HCT116 (cell line): ENCODE data around the gene KISS1R. TPM values are rescaled to one million over a fixed set of nuclear protein-coding genes. Genes with fewer than 3 reads are reported as not detected.

Source experiments
- ATAC-seq: fragments of 200-7000 bp; cut with Tn5 transposase; 2 replicates; pipeline ENCODE4 v1.9.1; 2020; ENCODE audit warnings: mild to moderate bottlenecking, moderate library complexity
- BruUV-seq: library from RNA; stranded (reverse); fragments of 400-500 nt; replicated peaks from 2 replicates; lab custom pipeline; 2021; lab: Mats Ljungman, UMichigan
- CTCF ChIA-PET: fragments of 300-600 bp; sonication (Branson Sonifier 250); formaldehyde crosslinking; loops from one replicate; lab custom pipeline; 2021; ENCODE audit warnings: antibody characterized with exemption; lab: Charles Lee
- POLR2A ChIA-PET: fragments of 300-600, 350-600 bp; sonication (Branson Sonifier 250); formaldehyde crosslinking; loops from one replicate; lab custom pipeline; 2021; ENCODE audit warnings: antibody characterized with exemption; lab: Charles Lee
- RAD21 ChIA-PET, 2 experiments: fragments of 300-600 bp; sonication (Branson Sonifier 250); formaldehyde crosslinking; loops; one replicate each; lab custom pipeline; 2023; ENCODE audit warnings: low total read pairs in 2 of 2; ENCODE audit not compliant: uncharacterized antibody in 2 of 2, unreplicated experiment in 2 of 2, low non-redundant PET in 1 of 2; lab: Charles Lee
- DNase-seq: peaks from one replicate; pipeline ENCODE4 v3.0.0-alpha.2; 2010; ENCODE audit warnings: low read depth, low spot score
- H2AFZ ChIP-seq: fragments of 200-600 bp; shearing (Covaris generic), sonication (generic); 2 replicates; pipeline ENCODE4 v1.6.1; 2017; ENCODE audit warnings: low read depth, mixed run types, mixed read lengths, antibody characterized with exemption, low read length; ENCODE audit not compliant: poor library complexity, severe bottlenecking
- H3K27ac ChIP-seq: 2 replicates; pipeline ENCODE4 v1.5.1; 2012; ENCODE audit warnings: low read depth, low read length
- H3K27me3 ChIP-seq: fragments of 200-600 bp; sonication (generic); 2 replicates; pipeline ENCODE4 v1.6.1; 2016; ENCODE audit warnings: mixed run types, low read length, mixed read lengths; ENCODE audit not compliant: insufficient read depth
- H3K36me3 ChIP-seq, 2 experiments: fragments of 200-500 bp in 1 of 2; fragments of 200-600 bp in 1 of 2; sonication (Bioruptor generic) in 1 of 2; sonication (generic) in 1 of 2; 2 replicates each; pipeline versions ENCODE4 v1.5.1 to v1.6.1; 2014 to 2016; ENCODE audit warnings: low read length in 2 of 2, inconsistent platforms in 1 of 2, mixed read lengths in 1 of 2, mixed run types in 1 of 2; ENCODE audit not compliant: insufficient read depth in 2 of 2, control insufficient read depth in 1 of 2
- H3K4me1 ChIP-seq, 2 experiments: fragments of 200-600 bp in 1 of 2; sonication (generic) in 1 of 2; 2 replicates each; pipeline versions ENCODE4 v1.5.1 to v1.6.1; 2012 to 2017; ENCODE audit warnings: low read length in 2 of 2, inconsistent platforms in 1 of 2, mild to moderate bottlenecking in 1 of 2, mixed read lengths in 1 of 2, mixed run types in 1 of 2, moderate library complexity in 1 of 2; ENCODE audit not compliant: insufficient read depth in 2 of 2, control insufficient read depth in 1 of 2
- H3K4me2 ChIP-seq: fragments of 200-600 bp; sonication (generic); 2 replicates; pipeline ENCODE4 v1.6.1; 2017; ENCODE audit warnings: mixed run types, low read length, mixed read lengths
- H3K4me3 ChIP-seq, 2 experiments: fragments of 200-600 bp in 1 of 2; sonication (generic) in 1 of 2; replicated peaks in 1 of 2; 2 replicates each; pipeline ENCODE4 v1.5.1; 2011 to 2016; ENCODE audit warnings: low read length in 2 of 2, control low read depth in 1 of 2, low read depth in 1 of 2, mild to moderate bottlenecking in 1 of 2, mixed read lengths in 1 of 2, mixed run types in 1 of 2
- H3K79me2 ChIP-seq: fragments of 200-600 bp; sonication (generic); 2 replicates; pipeline ENCODE4 v1.6.1; 2017; ENCODE audit warnings: mild to moderate bottlenecking, mixed run types, low read length, moderate library complexity, mixed read lengths; ENCODE audit not compliant: insufficient read depth
- H3K9ac ChIP-seq: fragments of 200-600 bp; sonication (generic); 2 replicates; pipeline ENCODE4 v1.6.1; 2016; ENCODE audit warnings: low read length, mixed read lengths
- H3K9me2 ChIP-seq: fragments of 200-600 bp; sonication (generic), shearing (Covaris generic); 2 replicates; pipeline ENCODE4 v1.6.1; 2017; ENCODE audit warnings: mixed run types, mild to moderate bottlenecking, moderate library complexity; ENCODE audit not compliant: insufficient read depth
- H3K9me3 ChIP-seq, 2 experiments: fragments of 200-500 bp in 1 of 2; fragments of 200-600 bp in 1 of 2; sonication (Bioruptor generic) in 1 of 2; sonication (generic) in 1 of 2; 2 replicates each; pipeline ENCODE4 v1.6.1; 2014 to 2017; ENCODE audit warnings: low read length in 2 of 2, mixed read lengths in 2 of 2, inconsistent platforms in 1 of 2, low read depth in 1 of 2, mild to moderate bottlenecking in 1 of 2, mixed run types in 1 of 2, moderate library complexity in 1 of 2; ENCODE audit not compliant: control insufficient read depth in 1 of 2, insufficient read depth in 1 of 2
- H4K20me1 ChIP-seq: fragments of 200-600 bp; sonication (generic), shearing (Covaris generic); 2 replicates; pipeline ENCODE4 v1.6.1; 2017; ENCODE audit warnings: mixed run types, mild to moderate bottlenecking, moderate library complexity; ENCODE audit not compliant: insufficient read depth
- ATF3 ChIP-seq: IDR thresholded peaks from 2 replicates; pipeline ENCODE4 v1.6.1; 2012
- CBX3 ChIP-seq: IDR thresholded peaks from 2 replicates; pipeline ENCODE4 v1.6.1; 2012; ENCODE audit warnings: low read depth
- CEBPB ChIP-seq: IDR thresholded peaks from 2 replicates; pipeline ENCODE4 v1.6.1; 2012; ENCODE audit warnings: low read depth
- EGR1 ChIP-seq: IDR thresholded peaks from 2 replicates; pipeline ENCODE4 v1.6.1; 2012; ENCODE audit warnings: low read depth
- EZH2 ChIP-seq: fragments of 200-600 bp; sonication (generic); IDR thresholded peaks from 2 replicates; pipeline ENCODE4 v1.6.1; 2017; ENCODE audit warnings: antibody characterized with exemption, mixed run types
- FOSL1 ChIP-seq: IDR thresholded peaks from 2 replicates; pipeline ENCODE4 v1.6.1; 2012; ENCODE audit warnings: low read depth
- JUND ChIP-seq: IDR thresholded peaks from 2 replicates; pipeline ENCODE4 v1.6.1; 2012
- RAD21 ChIP-seq: IDR thresholded peaks from 2 replicates; pipeline ENCODE4 v1.6.1; 2012; ENCODE audit warnings: low read depth, mild to moderate bottlenecking
- REST ChIP-seq: IDR thresholded peaks from 2 replicates; pipeline ENCODE4 v1.6.1; 2012; ENCODE audit warnings: low read depth
- TCF7L2 ChIP-seq: IDR thresholded peaks from 2 replicates; pipeline ENCODE4 v1.7.0; 2011; ENCODE audit warnings: borderline replicate concordance, inconsistent platforms; ENCODE audit not compliant: insufficient read depth, insufficient read length; ENCODE audit errors: extremely low read depth
- ZBTB33 ChIP-seq: IDR thresholded peaks from 2 replicates; pipeline ENCODE4 v1.6.1; 2011; ENCODE audit warnings: mild to moderate bottlenecking, low read length, moderate library complexity; ENCODE audit not compliant: insufficient replicate concordance; ENCODE audit errors: extremely low read depth
- ZFX ChIP-seq: fragments of 450-650 bp; IDR thresholded peaks from 2 replicates; pipeline ENCODE4 v1.6.1; 2017
- ZNF274 ChIP-seq: fragments of 200-500 bp; sonication (Bioruptor generic); IDR thresholded peaks from 2 replicates; pipeline ENCODE4 v1.6.1; 2014; ENCODE audit warnings: mild to moderate bottlenecking, low read depth, low read length, inconsistent platforms
- intact Hi-C: fragments of 100-400 bp; cut with micrococcal nuclease; formaldehyde crosslinking; loops from 2 replicates; pipeline ENCODE4 v1.10.0; 2022
- total RNA-seq: library from RNA; stranded (reverse); gene quantifications from one replicate; pipeline ENCODE4 v1.2.1, GENCODE V29; 2021; ENCODE audit not compliant: unreplicated experiment

KISS1R gene
- total RNA-seq, 1 experiment from 2014 or later: 5.9 TPM

DNA sequence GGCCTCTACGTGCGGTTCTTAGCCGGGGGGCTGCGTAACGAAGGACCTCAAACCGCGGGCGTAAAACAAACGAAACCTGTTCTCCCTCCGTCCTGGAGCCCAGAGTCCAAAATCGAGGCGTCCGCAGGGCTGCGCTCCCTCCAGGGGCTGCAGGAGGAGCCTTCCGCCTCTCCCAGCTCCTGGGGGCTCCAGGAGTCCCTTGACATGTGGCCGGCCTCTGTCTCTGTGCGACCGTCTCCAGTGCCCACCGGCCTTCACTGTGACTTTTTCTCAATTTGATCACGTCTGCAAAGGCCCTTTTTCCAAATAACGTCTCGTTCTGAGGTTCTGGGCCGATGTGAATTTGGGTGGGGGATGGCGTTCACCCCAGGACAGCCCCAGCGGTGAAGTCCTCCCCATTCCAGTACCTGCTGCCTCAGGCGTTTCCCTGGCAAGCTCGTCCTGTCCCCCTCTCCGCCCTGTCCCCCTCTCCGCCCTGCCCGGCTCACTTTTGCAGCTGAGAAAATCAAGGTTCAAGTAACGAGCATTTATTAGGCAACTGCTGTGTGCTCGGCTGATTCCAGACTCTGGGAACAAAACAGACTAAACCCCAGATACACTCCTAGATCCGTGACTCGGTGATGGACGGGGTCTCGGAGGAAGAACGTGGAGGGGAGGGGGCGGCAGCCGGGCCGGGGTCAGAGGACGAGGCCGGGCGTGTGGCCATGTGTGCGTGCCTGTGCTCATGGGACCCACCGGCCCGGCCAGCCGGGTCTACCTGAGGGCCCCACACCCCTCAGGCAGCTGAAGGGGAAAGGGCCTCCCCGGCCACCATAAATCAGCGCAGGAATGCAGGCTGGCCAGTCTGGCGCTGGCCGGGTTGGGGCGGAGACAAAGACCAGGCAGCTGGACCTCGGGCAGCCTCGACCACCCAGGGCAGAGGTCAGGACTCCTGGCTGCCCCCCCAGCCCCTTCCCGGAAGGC lies 39.0 kb downstream of the KISS1R start:
- H3K4me1 ChIP-seq: peaks cover 68 to 96% of the 10 kb centered on the region in 2 experiments
- ATAC-seq: peak; percentile 32
- peak overlapping the region; percentile 91 for H3K4me2 ChIP-seq

More for the DNA sequence above, 39.0 kb downstream of the KISS1R start:
- no TSS peak for BruUV-seq
- Histone ChIP-seq H3K79me2 (peaks cover 18% of the 10 kb centered on the region), H3K9me3 (no peaks in the 10 kb centered on the region), H3K9me2 (no peaks in the 10 kb centered on the region), H3K36me3 (no peaks in the 10 kb centered on the region), H3K27ac (peak overlapping the region; percentile 80), H3K27me3 (no peaks in the 10 kb centered on the region), H2AFZ (no peak overlapping the region), H3K4me3 (peak overlapping the region; percentile 27 to 53), H3K9ac (peak overlapping the region; percentile 71), H4K20me1 (no peaks in the 10 kb centered on the region)
- RAD21 ChIA-PET: interaction anchor here in 1 of 2 experiments (0.6 kb wide), 1 partner anchor 35 kb away, joined by 5 read pairs; no protein-coding TSS in a partner anchor
- no peak for DNase-seq
- no peak for TF ChIP-seq TCF7L2
- no peak for TF ChIP-seq ZNF274
- no peak for TF ChIP-seq ZBTB33
- TF ChIP-seq EZH2: no peak
- no peak for TF ChIP-seq CEBPB
- no peak for TF ChIP-seq REST
- TF ChIP-seq JUND: no peak
- no peak for TF ChIP-seq FOSL1
- no peak for TF ChIP-seq CBX3
- TF ChIP-seq ZFX: no peak
- TF ChIP-seq EGR1: no peak
- no peak for TF ChIP-seq ATF3
- TF ChIP-seq RAD21: no peak
- intact Hi-C loops: no loop called here
- POLR2A ChIA-PET: no interaction called here
- CTCF ChIA-PET: no interaction called here
